SHP77 (cell line): ENCODE data around the gene CRIP1.

Experiments used
- DNase-seq, 2 experiments: peaks; one replicate each; lab custom pipeline; 2025; lab: John Stamatoyannopoulos, UW

The CRIP1 gene

GRCh38 chr14:105450864-105451720 is 35.6 kb upstream of the CRIP1 start:
- DNase-seq: no peak

- no peak for DNase-seq
Observed at GRCh38 chr14:105452963-105453362, 33.7 kb upstream of the CRIP1 start.

GRCh38 chr14:105453847-105454246 is 32.8 kb upstream of the CRIP1 start:
- no peak for DNase-seq

GRCh38 chr14:105455086-105455640 is 31.5 kb upstream of the CRIP1 start:
- DNase-seq: no peak

- no peak for DNase-seq
Observed at GRCh38 chr14:105455766-105456660, 30.7 kb upstream of the CRIP1 start.

GRCh38 chr14:105456736-105457617 is 29.7 kb upstream of the CRIP1 start:
- DNase-seq: no peak

GRCh38 chr14:105458010-105458409 is 28.7 kb upstream of the CRIP1 start:
- no peak for DNase-seq

GRCh38 chr14:105458571-105458970 is 28.1 kb upstream of the CRIP1 start:
- no peak for DNase-seq

- DNase-seq: no peak
Observed at GRCh38 chr14:105460116-105460515, 26.6 kb upstream of the CRIP1 start.

- no peak for DNase-seq
Observed at GRCh38 chr14:105460616-105461015, 26.1 kb upstream of the CRIP1 start.

- no peak for DNase-seq
Observed at GRCh38 chr14:105461903-105462302, 24.8 kb upstream of the CRIP1 start.

- DNase-seq: no peak
Observed at GRCh38 chr14:105464501-105464900, 22.2 kb upstream of the CRIP1 start.

- DNase-seq: no peak
Observed at GRCh38 chr14:105465209-105466031, 21.3 kb upstream of the CRIP1 start.

GRCh38 chr14:105466531-105467248 is 20.0 kb upstream of the CRIP1 start:
- no peak for DNase-seq

GRCh38 chr14:105467249-105467941 is 19.3 kb upstream of the CRIP1 start:
- no peak for DNase-seq

- no peak for DNase-seq
Observed at GRCh38 chr14:105467942-105468471, 18.7 kb upstream of the CRIP1 start.

- no peak for DNase-seq
Observed at GRCh38 chr14:105468621-105469241, 18.0 kb upstream of the CRIP1 start.

- no peak for DNase-seq
Observed at GRCh38 chr14:105469456-105470349, 17.0 kb upstream of the CRIP1 start.
